ENCODE measurements around the gene RBBP9.

DNA sequence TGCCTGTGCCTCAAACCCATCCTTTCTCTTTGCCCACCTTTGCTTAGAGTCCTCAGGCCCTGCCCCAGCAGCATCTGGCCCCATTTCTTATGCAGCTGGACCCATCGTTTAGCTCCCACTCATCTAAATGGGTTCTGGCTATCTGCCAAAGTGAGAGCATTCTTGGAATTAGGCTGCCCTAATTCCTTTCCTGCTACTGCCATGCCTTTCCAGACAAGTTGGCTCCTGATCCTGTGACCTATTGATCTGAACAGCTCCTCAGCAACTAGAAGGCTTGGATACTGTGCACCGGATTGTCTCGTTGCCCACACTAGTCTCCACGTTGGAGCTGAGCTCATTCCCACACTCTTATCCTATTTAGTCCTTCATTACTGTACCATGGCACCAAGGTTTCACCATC is 53.1 kb downstream of the RBBP9 start:
- TF ChIP-seq, protein P1, sequence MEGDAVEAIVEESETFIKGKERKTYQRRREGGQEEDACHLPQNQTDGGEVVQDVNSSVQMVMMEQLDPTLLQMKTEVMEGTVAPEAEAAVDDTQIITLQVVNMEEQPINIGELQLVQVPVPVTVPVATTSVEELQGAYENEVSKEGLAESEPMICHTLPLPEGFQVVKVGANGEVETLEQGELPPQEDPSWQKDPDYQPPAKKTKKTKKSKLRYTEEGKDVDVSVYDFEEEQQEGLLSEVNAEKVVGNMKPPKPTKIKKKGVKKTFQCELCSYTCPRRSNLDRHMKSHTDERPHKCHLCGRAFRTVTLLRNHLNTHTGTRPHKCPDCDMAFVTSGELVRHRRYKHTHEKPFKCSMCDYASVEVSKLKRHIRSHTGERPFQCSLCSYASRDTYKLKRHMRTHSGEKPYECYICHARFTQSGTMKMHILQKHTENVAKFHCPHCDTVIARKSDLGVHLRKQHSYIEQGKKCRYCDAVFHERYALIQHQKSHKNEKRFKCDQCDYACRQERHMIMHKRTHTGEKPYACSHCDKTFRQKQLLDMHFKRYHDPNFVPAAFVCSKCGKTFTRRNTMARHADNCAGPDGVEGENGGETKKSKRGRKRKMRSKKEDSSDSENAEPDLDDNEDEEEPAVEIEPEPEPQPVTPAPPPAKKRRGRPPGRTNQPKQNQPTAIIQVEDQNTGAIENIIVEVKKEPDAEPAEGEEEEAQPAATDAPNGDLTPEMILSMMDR (IDR thresholded peaks at IDR 0.05 in 8 of 11, conservative IDR thresholded peaks at IDR 0.05 in 3 of 11), result no peak
- TF ChIP-seq POLR2A (IDR thresholded peaks at IDR 0.05) (no peak), POLR2AphosphoS5 (IDR thresholded peaks at IDR 0.05) (no peak)
